HEK293 (cell line): ENCODE measurements around the gene THSD4.

Source experiments
- CTCF ChIP-seq: fragments of 450-650 bp; formaldehyde crosslinking; IDR thresholded peaks from 2 replicates; pipeline ENCODE4 v1.5.1; 2016; ENCODE audit warnings: missing biosample characterization, missing genetic modification characterization
- MYNN ChIP-seq: fragments of 450-650 bp; formaldehyde crosslinking; IDR thresholded peaks from 2 replicates; pipeline ENCODE4 v1.5.1; 2016; ENCODE audit warnings: missing biosample characterization, missing genetic modification characterization, borderline replicate concordance
- PRDM10 ChIP-seq: fragments of 450-650 bp; formaldehyde crosslinking; IDR thresholded peaks from 2 replicates; pipeline ENCODE4 v1.5.1; 2016; ENCODE audit warnings: missing biosample characterization, missing genetic modification characterization
- ZNF513 ChIP-seq: fragments of 450-650 bp; IDR thresholded peaks from 2 replicates; pipeline ENCODE4 v1.5.1; 2018; ENCODE audit warnings: missing biosample characterization, missing genetic modification characterization
- ZNF639 ChIP-seq: fragments of 450-650 bp; formaldehyde crosslinking; IDR thresholded peaks from 2 replicates; pipeline ENCODE4 v1.5.1; 2016; ENCODE audit warnings: missing biosample characterization, missing genetic modification characterization

GRCh38 chr15:71224024-71224423 lies 108.8 kb downstream of the THSD4 start:
- TF ChIP-seq ZNF513 (tag by site-specific recombination), result no peak
- TF ChIP-seq MYNN (tag by site-specific recombination), result no peak
- TF ChIP-seq CTCF (tag by site-specific recombination), result no peak
- no peak for TF ChIP-seq PRDM10 (tag by site-specific recombination)
- TF ChIP-seq ZNF639 (tag by site-specific recombination), result no peak
